ENCODE data around the gene PGM1. TPM values are rescaled to one million over a fixed set of nuclear protein-coding genes. Genes with fewer than 3 reads are reported as not detected.

The PGM1 gene
- polyA plus RNA-seq, 1 of the 3 experiments (the other 2 are of a cell fraction): 20.7 TPM

- peaks cover 28% of the 10 kb centered on the region; the same call in 1 of the 2 replicates for H3K79me2 ChIP-seq (ENCODE audit: insufficient read depth)
- CTCF ChIA-PET: no interaction called here
- H3K9me3 ChIP-seq: no peaks in the 10 kb centered on the region
- no peaks in the 10 kb centered on the region for H3K27me3 ChIP-seq (ENCODE audit: insufficient read depth)
- peaks cover 0 to 7% of the 10 kb centered on the region in 2 experiments; a peak in 1 of 4 replicates for H3K4me1 ChIP-seq (ENCODE audit: control insufficient read depth in 1 of 2, insufficient read depth in 2 of 2, low read depth in 1 of 2, low read length in 1 of 2)
- H3K9me2 ChIP-seq: no peaks in the 10 kb centered on the region
- H3K27ac ChIP-seq (ENCODE audit: low read depth in 2 of 2, low read length in 1 of 2): no peak overlapping the region
- H3K4me3 ChIP-seq (ENCODE audit: low read depth in 2 of 2, low read length in 1 of 2): no peak overlapping the region
- no peak overlapping the region for H3K9ac ChIP-seq
- H3F3A ChIP-seq (replicated peaks; ENCODE audit: insufficient read depth): no peaks in the 10 kb centered on the region
- no peak overlapping the region for H2AFZ ChIP-seq (ENCODE audit: low read depth)
- TF ChIP-seq USF1 (IDR thresholded peaks at IDR 0.05; ENCODE audit: borderline replicate concordance, low read depth): no peak
- TF ChIP-seq IRF3 (IDR thresholded peaks at IDR 0.05; ENCODE audit: low read depth, low read length): no peak
- no peak for TF ChIP-seq EZH2phosphoT487 (IDR thresholded peaks at IDR 0.05; ENCODE audit: borderline replicate concordance, low read depth)
- no peak for TF ChIP-seq RAD21 (IDR thresholded peaks at IDR 0.05; ENCODE audit: low read length)
- no peak for TF ChIP-seq POLR2AphosphoS5 (IDR thresholded peaks at IDR 0.05; ENCODE audit: low read depth, low read length)
- TF ChIP-seq SIN3A (IDR thresholded peaks at IDR 0.05; ENCODE audit: borderline replicate concordance, low read depth, low read length): no peak
- no peak for TF ChIP-seq CTCF (IDR thresholded peaks at IDR 0.05)
- TF ChIP-seq NRF1 (IDR thresholded peaks at IDR 0.05; ENCODE audit: low read depth, low read length): no peak
- no peak for TF ChIP-seq ZBTB33 (IDR thresholded peaks at IDR 0.05; ENCODE audit: borderline replicate concordance, low read depth)
- TF ChIP-seq MXI1 (IDR thresholded peaks at IDR 0.05; ENCODE audit: low read depth, low read length): no peak
- no peak for TF ChIP-seq MEF2A (IDR thresholded peaks at IDR 0.05; ENCODE audit: borderline replicate concordance, low read depth)
- TF ChIP-seq JUND (IDR thresholded peaks at IDR 0.05): no peak
- TF ChIP-seq NFIC (IDR thresholded peaks at IDR 0.05; ENCODE audit: borderline replicate concordance): no peak
- no peak for TF ChIP-seq FOXJ3 (CRISPR knock-in tag; IDR thresholded peaks at IDR 0.05)
- TF ChIP-seq SMC3 (IDR thresholded peaks at IDR 0.05; ENCODE audit: low read depth, low read length): no peak
- 93% methylated on average over 3 of the region's 3 CpGs for WGBS (ENCODE audit: low lambda C conversion rate)
- peaks cover 3% of the 10 kb centered on the region; the same call in 1 of the 2 replicates for H4K20me1 ChIP-seq (ENCODE audit: insufficient read depth)
- DNase-seq: no peak
- H3K36me3 ChIP-seq (replicated peaks in 1 of 2; ENCODE audit: control insufficient read depth in 1 of 2, insufficient read depth in 2 of 2, low read length in 1 of 2): peaks cover 0 to 5% of the 10 kb centered on the region in 2 experiments
- POLR2A ChIA-PET: no interaction called here
- no peak overlapping the region for H3K4me2 ChIP-seq
Measured at GRCh38 chr1:63601061-63601460, 7.8 kb downstream of the PGM1 start.
